HFFc6 (cell line): ENCODE measurements around the gene SRGAP2C. TPM values are rescaled to one million over a fixed set of nuclear protein-coding genes. Genes with fewer than 3 reads are reported as not detected.
"Not testable (repeated sequence)": the region's sequence is repeated elsewhere in the genome, so short reads cannot be mapped to it uniquely, and the experiment has no call there.

Experiments used
- DNase-seq: peaks from one replicate; pipeline ENCODE4 v3.0.0-alpha.2; 2018
- H3K27ac Mint-ChIP-seq: 2 replicates; pipeline ENCODE4 v1.8.0; 2020; ENCODE audit warnings: mild to moderate bottlenecking, mixed read lengths
- H3K27me3 Mint-ChIP-seq: 2 replicates; pipeline ENCODE4 v1.8.0; 2021; ENCODE audit warnings: mild to moderate bottlenecking, moderate library complexity, mixed read lengths; ENCODE audit not compliant: insufficient read depth
- H3K36me3 Mint-ChIP-seq: 2 replicates; pipeline ENCODE4 v1.8.0; 2021; ENCODE audit warnings: low read depth, mixed read lengths
- H3K4me1 Mint-ChIP-seq: 2 replicates; pipeline ENCODE4 v1.8.0; 2020; ENCODE audit warnings: low read depth, mixed read lengths
- H3K4me3 Mint-ChIP-seq: 2 replicates; pipeline ENCODE4 v1.8.0; 2020; ENCODE audit warnings: mild to moderate bottlenecking, moderate library complexity, mixed read lengths
- H3K9me3 Mint-ChIP-seq: 2 replicates; pipeline ENCODE4 v1.8.0; 2020; ENCODE audit warnings: mild to moderate bottlenecking, mixed read lengths
- total RNA-seq, 6 experiments: library from RNA; stranded (reverse); fragmentation: NEBNext Ultra II Directional; extraction: Animal tissue kit (Norgen Biotek cat#: 25700); gene quantifications; 2 replicates in 1 of 6; 3 replicates in 5 of 6; pipeline ENCODE4 v1.2.3, GENCODE V29; 2021
- TF ChIP-seq, protein P1 (sequence below): fragments of 200-600 bp; sonication (generic); IDR thresholded peaks from 2 replicates; pipeline ENCODE4 v1.5.0; 2021; ENCODE audit warnings: antibody characterized with exemption, mild to moderate bottlenecking

The SRGAP2C gene
- total RNA-seq, 6 experiments from 2014 or later, result 13.8 to 34.6 (median 23.0) TPM

- H3K4me1 Mint-ChIP-seq, result not testable (repeated sequence)
These were observed 248.7 kb downstream of the SRGAP2C start for GRCh38 chr1:121433517-121433916.

GRCh38 chr1:121438862-121439261 lies 254.1 kb downstream of the SRGAP2C start:
- Mint-ChIP-seq H3K4me1 (peaks cover 12% of the 10 kb centered on the region), H3K27me3 (peaks cover 37% of the 10 kb centered on the region)
- not testable (repeated sequence) for H3K4me3 Mint-ChIP-seq, H3K9me3 Mint-ChIP-seq, H3K27ac Mint-ChIP-seq, H3K36me3 Mint-ChIP-seq, DNase-seq

More at GRCh38 chr1:121433517-121433916, 248.7 kb downstream of the SRGAP2C start:
- H3K36me3 Mint-ChIP-seq, H3K9me3 Mint-ChIP-seq, H3K4me3 Mint-ChIP-seq, H3K27ac Mint-ChIP-seq, DNase-seq: not testable (repeated sequence)
- peaks cover 35% of the 10 kb centered on the region for H3K27me3 Mint-ChIP-seq

DNA sequence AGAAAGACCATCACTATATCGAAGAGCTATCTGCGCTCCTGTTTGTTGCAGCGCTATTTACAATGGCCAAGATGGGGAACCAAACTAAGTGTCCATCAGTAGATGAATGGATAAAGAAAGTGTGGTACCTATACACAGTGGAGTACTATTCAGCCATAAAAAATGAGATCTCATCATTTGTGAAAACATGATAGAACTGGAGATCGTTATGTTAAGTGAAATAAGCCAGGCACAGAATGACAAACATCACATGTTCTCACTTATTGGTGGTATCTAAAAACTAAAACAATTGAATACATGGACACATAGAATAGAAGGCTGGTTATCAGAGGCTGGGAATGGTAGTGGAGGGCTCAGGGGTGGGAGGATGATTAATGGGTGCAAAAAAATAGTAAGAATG lies 256.2 kb downstream of the SRGAP2C start:
- Mint-ChIP-seq H3K27ac (no peak overlapping the region), H3K36me3 (no peaks in the 10 kb centered on the region), H3K9me3 (no peaks in the 10 kb centered on the region), H3K4me3 (no peak overlapping the region), H3K4me1 (peaks cover 13% of the 10 kb centered on the region), H3K27me3 (peaks cover 23% of the 10 kb centered on the region)
- no peak for DNase-seq
- TF ChIP-seq, protein P1, sequence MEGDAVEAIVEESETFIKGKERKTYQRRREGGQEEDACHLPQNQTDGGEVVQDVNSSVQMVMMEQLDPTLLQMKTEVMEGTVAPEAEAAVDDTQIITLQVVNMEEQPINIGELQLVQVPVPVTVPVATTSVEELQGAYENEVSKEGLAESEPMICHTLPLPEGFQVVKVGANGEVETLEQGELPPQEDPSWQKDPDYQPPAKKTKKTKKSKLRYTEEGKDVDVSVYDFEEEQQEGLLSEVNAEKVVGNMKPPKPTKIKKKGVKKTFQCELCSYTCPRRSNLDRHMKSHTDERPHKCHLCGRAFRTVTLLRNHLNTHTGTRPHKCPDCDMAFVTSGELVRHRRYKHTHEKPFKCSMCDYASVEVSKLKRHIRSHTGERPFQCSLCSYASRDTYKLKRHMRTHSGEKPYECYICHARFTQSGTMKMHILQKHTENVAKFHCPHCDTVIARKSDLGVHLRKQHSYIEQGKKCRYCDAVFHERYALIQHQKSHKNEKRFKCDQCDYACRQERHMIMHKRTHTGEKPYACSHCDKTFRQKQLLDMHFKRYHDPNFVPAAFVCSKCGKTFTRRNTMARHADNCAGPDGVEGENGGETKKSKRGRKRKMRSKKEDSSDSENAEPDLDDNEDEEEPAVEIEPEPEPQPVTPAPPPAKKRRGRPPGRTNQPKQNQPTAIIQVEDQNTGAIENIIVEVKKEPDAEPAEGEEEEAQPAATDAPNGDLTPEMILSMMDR, result no peak

Other genes with a start within 250 kb of the SRGAP2C start
- gene FAM72B, start 635 bp upstream of the SRGAP2C start, total RNA-seq, result 1 to 10 TPM; 2.2 to 6.2 (median 5.0) TPM